ENCODE results near the gene SYTL1.

DNA sequence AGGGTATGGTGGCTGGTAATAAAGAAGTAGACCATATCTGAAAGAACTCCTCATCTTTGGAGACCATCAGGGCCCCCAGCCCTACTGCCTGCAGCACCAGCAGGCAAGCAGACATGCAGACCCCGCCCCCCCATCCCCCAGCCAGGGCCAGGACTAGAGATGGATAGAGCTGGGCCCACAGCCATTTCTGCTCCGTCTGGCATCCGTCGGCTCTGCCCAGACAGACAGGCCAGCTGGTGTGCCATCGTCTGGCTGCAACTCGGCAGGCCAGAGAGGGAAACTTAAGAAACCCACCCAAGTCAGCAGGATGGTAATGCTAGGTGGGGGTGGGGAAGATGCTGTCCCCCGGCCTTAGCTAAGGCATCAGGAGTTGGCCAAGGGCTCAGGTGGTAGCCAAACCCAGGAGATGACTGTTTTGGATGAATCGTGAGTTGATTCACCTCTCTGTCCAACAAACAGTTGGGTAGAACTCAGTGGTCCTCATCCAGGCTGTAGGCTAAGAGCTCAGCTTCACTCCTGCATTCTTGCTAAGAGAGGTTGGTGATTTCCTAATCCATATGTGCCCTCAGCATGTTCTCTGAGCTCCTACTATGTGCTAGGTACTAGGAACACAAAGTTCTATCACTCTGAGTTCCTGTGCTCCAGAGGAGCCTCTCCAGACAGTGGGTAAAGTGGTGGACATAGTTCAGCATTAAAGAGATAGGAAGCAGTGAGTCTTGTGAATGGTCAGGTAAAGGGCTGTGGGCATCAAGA, 43.0 kb upstream of the SYTL1 start:
- TF ChIP-seq, protein P1, sequence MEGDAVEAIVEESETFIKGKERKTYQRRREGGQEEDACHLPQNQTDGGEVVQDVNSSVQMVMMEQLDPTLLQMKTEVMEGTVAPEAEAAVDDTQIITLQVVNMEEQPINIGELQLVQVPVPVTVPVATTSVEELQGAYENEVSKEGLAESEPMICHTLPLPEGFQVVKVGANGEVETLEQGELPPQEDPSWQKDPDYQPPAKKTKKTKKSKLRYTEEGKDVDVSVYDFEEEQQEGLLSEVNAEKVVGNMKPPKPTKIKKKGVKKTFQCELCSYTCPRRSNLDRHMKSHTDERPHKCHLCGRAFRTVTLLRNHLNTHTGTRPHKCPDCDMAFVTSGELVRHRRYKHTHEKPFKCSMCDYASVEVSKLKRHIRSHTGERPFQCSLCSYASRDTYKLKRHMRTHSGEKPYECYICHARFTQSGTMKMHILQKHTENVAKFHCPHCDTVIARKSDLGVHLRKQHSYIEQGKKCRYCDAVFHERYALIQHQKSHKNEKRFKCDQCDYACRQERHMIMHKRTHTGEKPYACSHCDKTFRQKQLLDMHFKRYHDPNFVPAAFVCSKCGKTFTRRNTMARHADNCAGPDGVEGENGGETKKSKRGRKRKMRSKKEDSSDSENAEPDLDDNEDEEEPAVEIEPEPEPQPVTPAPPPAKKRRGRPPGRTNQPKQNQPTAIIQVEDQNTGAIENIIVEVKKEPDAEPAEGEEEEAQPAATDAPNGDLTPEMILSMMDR (IDR thresholded peaks at IDR 0.05) = no peak
- no peak for TF ChIP-seq POLR2A (IDR thresholded peaks at IDR 0.05)
- TF ChIP-seq EP300 (IDR thresholded peaks at IDR 0.05) = no peak
